AG09309 (cell line): Measurements from ENCODE around the gene DGLUCY.
"Not testable (repeated sequence)": the region's sequence is repeated elsewhere in the genome, so short reads cannot be mapped to it uniquely, and the experiment has no call there.

ENCODE experiments used
- DNase-seq: peaks from one replicate; pipeline ENCODE4 v3.0.0-alpha.2; 2010; ENCODE audit warnings: low read depth
- H3K4me3 ChIP-seq: 2 replicates; pipeline ENCODE4 v1.5.1; 2011; ENCODE audit warnings: mild to moderate bottlenecking, low read depth, low read length, moderate library complexity; ENCODE audit not compliant: control insufficient read depth
- TF ChIP-seq, protein P1 (sequence below): IDR thresholded peaks from 2 replicates; pipeline ENCODE4 v1.5.1; 2011; ENCODE audit warnings: mild to moderate bottlenecking, low read depth, low read length, inconsistent platforms; ENCODE audit not compliant: insufficient read depth, control insufficient read depth; ENCODE audit errors: missing control alignments

DGLUCY gene

DNA sequence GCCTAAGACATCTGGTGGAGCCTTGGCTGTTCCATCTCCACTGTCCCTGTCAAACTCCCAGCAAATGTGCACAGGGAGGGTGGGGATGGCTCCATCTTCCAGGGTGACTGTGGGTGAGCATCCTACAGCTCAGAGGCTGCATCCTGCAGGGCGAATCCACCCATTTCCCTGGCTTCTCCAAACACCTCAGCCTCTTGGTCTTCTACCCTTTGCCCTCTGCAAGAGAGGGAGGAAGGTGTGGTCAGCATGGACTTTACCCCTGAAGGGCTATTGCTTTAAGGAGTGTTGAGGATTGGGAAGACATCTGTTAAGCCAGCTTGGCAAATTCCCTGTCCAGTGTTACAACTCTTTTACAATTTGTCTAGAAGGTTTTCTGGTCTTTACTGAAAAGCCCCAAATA, 23.1 kb upstream of the DGLUCY start:
- TF ChIP-seq, protein P1, sequence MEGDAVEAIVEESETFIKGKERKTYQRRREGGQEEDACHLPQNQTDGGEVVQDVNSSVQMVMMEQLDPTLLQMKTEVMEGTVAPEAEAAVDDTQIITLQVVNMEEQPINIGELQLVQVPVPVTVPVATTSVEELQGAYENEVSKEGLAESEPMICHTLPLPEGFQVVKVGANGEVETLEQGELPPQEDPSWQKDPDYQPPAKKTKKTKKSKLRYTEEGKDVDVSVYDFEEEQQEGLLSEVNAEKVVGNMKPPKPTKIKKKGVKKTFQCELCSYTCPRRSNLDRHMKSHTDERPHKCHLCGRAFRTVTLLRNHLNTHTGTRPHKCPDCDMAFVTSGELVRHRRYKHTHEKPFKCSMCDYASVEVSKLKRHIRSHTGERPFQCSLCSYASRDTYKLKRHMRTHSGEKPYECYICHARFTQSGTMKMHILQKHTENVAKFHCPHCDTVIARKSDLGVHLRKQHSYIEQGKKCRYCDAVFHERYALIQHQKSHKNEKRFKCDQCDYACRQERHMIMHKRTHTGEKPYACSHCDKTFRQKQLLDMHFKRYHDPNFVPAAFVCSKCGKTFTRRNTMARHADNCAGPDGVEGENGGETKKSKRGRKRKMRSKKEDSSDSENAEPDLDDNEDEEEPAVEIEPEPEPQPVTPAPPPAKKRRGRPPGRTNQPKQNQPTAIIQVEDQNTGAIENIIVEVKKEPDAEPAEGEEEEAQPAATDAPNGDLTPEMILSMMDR = no peak
- no peak overlapping the region for H3K4me3 ChIP-seq

DNA sequence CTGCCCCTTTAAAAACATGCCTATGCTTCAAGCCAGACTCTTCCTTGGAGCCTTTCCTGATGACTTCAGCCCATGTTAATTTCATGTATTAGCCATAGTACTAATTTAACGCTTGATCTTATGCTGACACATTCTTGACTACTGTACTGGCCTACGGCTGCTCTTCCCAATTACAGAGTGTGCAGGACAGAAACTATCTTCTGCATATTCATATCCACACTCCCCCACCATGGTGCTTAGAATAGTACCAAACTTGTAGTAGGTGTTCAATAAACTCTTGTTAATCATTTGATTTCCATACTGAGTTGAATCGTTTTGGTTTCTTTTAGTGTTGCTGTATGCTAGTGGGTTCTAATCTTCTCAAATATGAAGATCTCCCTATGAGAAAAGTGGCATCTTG, 21.8 kb upstream of the DGLUCY start:
- no peak for DNase-seq
- H3K4me3 ChIP-seq = no peak overlapping the region
- TF ChIP-seq, protein P1 = no peak

More for the DNA sequence above, 23.1 kb upstream of the DGLUCY start:
- no peak for DNase-seq

DNA sequence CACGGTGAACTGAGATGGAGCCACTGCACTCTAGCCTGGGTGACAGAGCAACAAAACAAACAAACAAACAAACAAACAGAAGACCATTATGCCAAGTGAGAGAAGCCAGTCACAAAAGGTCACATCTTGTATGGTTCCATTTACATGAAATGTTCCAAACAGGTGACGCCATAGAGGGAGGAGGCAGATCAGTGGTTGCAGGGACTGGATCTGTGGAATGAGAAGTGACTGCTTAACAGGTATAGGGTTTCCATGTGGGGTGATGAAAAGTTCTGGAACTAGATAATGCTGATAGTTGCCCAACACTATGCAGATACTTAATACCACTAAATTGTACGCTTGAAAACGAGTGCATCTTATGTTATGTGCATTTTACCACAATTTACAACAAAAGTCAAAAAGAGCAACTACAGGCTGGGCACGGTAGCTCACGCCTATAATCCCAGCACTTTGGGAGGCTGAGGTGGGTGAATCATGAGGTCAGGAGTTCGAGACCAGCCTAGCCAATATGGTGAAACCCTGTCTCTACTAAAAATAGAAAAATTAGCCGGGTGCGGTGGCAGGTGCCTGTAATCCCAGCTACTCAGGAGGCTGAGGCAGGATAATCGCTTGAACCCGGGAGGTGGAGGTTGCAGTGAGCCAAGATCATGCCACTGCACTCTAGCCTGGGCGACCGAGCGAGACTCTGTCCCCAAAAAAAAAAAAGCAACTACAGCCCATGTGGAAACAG, 20.0 kb upstream of the DGLUCY start:
- H3K4me3 ChIP-seq, DNase-seq: not testable (repeated sequence)

DNA sequence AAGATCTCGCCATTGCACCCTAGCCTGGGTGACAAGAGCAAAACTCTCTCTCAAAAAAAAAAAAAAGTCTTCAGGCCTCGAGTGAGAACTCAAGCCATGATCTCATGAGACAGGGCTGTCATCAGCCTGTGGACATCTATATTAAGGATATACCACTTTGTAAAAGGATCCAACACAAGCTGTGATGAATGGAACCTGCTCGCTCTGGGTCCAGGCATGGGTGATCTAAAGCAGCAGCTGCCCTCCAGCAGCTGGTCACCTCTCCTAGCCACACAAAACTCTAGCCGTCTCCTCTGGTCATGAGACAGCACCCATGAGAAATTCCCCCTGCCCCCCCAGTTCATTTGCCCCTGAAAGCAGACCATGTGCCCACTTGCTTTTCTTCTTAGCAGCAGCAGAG, 19.1 kb upstream of the DGLUCY start:
- TF ChIP-seq, protein P1 = no peak
- H3K4me3 ChIP-seq = no peak overlapping the region
- DNase-seq = no peak

DNA sequence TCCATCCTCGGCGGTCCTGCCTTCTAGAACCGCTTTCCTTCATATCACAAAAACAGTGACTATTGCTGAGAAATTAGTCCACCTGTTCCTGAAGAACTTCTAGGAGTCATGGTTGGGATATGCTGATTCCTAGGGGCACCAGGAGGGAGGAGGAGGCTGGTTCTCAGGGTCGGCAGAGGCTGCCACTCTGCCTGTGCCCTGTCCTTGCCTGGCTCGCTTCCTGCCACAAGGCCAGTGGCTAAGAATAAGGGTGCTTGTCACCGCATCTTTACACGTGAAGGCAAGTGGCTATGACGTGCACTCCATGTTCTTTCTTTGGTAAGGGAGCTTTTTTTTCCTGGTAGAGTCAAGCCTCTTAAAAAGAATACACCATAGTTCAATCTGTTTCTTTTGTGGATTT, 18.7 kb upstream of the DGLUCY start:
- DNase-seq = no peak
- TF ChIP-seq, protein P1 = no peak
- no peak overlapping the region for H3K4me3 ChIP-seq

DNA sequence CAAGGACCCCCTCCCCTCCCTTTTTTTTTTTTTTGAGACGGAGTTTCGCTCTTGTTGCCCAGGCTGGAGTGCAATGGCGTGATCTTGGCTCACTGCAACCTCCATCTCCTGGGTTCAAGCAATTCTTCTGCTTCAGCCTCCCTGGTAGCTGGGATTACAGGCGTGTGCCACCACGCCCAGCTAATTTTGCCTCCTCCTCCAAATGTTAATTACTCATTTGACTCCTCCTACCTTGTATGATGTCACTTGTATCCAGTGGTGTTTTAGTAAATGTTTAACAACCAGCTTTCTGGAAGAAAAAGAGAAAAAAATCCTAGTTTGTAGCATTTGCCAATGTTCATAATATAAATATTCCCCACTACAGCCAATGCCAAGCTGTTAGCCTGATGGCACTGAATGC, 16.2 kb upstream of the DGLUCY start:
- H3K4me3 ChIP-seq, DNase-seq: not testable (repeated sequence)

DNA sequence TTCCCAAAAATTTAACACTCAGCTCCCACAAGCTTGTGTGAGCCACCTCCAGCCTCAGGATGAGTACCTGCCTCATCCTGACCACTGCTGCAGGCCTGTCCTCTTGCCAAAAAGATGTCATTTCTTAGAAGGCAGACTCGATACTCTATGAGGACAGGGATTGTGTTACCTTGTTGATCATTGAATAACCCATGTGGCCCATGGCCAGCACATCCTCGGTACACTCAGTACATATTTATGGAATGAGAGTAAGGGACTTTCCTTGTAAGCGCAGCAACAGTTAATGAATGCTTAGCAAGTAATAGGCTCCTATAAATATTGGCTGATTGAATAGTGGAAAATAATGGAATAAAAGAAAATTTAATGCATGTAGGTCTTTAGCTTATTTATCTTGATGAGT, 15.3 kb upstream of the DGLUCY start:
- DNase-seq = no peak
- no peak overlapping the region for H3K4me3 ChIP-seq
- TF ChIP-seq, protein P1 = no peak

DNA sequence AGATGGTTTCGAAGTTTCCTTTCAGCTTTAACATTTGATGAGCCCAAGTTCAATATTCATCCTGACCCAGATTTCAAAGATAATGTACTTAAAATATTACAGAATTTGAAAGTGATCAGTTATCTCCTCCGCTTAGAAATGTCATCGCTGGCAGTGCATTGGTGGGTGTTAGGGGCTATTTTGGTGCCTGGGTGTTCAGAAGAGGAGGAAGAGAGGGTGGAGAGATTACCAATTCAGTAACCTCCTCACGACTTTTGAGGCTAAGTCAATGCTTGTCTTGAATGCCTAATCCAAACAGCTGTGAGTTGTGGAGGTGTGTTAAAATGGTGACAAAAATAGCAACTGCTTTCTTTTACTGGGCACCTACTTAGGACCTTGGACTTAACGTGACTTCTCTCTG, 13.8 kb upstream of the DGLUCY start:
- DNase-seq = no peak
- no peak overlapping the region for H3K4me3 ChIP-seq
- TF ChIP-seq, protein P1 = no peak
